Keratinocyte (primary cell): Measurements from ENCODE around the gene ZEB2. TPM values are rescaled to one million over a fixed set of nuclear protein-coding genes. Genes with fewer than 3 reads are reported as not detected.

Experiments
- DNase-seq: peaks from one replicate; pipeline ENCODE4 v3.0.0-alpha.2; 2011; ENCODE audit warnings: low read depth, missing footprints, low spot score
- FAIRE-seq: peaks from 2 replicates; lab custom pipeline; 2011; peaks lifted over from hg19 to GRCh38; lab: Jason Lieb, UNC
- H2AFZ ChIP-seq: 2 replicates; pipeline ENCODE4 v1.6.0; 2012; ENCODE audit warnings: low read length, control low read depth, inconsistent platforms; ENCODE audit not compliant: control insufficient read depth
- H3K27ac ChIP-seq: 2 replicates; pipeline ENCODE4 v1.5.1; 2011; ENCODE audit warnings: low read length; ENCODE audit not compliant: control insufficient read depth, insufficient read depth
- H3K27me3 ChIP-seq: 3 replicates; pipeline ENCODE4 v1.6.0; 2011; ENCODE audit warnings: low read length; ENCODE audit not compliant: control insufficient read depth, insufficient read depth; ENCODE audit errors: extremely low read depth
- H3K36me3 ChIP-seq, 2 experiments: 2 replicates in 1 of 2; 3 replicates in 1 of 2; pipeline ENCODE4 v1.5.1; 2011; ENCODE audit warnings: low read length in 2 of 2, mild to moderate bottlenecking in 1 of 2; ENCODE audit not compliant: control insufficient read depth in 2 of 2, insufficient read depth in 2 of 2; ENCODE audit errors: extremely low read depth in 1 of 2
- H3K4me1 ChIP-seq: 3 replicates; pipeline ENCODE4 v1.5.1; 2011; ENCODE audit warnings: low read length; ENCODE audit not compliant: control insufficient read depth, insufficient read depth; ENCODE audit errors: extremely low read depth
- H3K4me2 ChIP-seq: 3 replicates; pipeline ENCODE4 v1.6.0; 2011; ENCODE audit warnings: low read depth, low read length; ENCODE audit not compliant: control insufficient read depth, insufficient read depth; ENCODE audit errors: extremely low read depth
- H3K4me3 ChIP-seq, 3 experiments: fragments of 200-600 bp in 1 of 3; sonication (generic) in 1 of 3; 2 replicates in 2 of 3; 3 replicates in 1 of 3; pipeline ENCODE4 v1.5.1; 2011 to 2016; ENCODE audit warnings: low read length in 3 of 3, mild to moderate bottlenecking in 3 of 3, control low read depth in 2 of 3, inconsistent platforms in 1 of 3, low read depth in 1 of 3, mixed read lengths in 1 of 3, mixed run types in 1 of 3, moderate library complexity in 1 of 3; ENCODE audit not compliant: control insufficient read depth in 2 of 3, insufficient read depth in 2 of 3; ENCODE audit errors: extremely low read depth in 1 of 3
- H3K79me2 ChIP-seq: 2 replicates; pipeline ENCODE4 v1.6.0; 2012; ENCODE audit warnings: low read length; ENCODE audit not compliant: control insufficient read depth, insufficient read depth
- H3K9ac ChIP-seq: 3 replicates; pipeline ENCODE4 v1.6.0; 2011; ENCODE audit warnings: low read length; ENCODE audit not compliant: control insufficient read depth, insufficient read depth; ENCODE audit errors: extremely low read depth
- H3K9me1 ChIP-seq: 3 replicates; pipeline ENCODE4 v1.6.0; 2011; ENCODE audit warnings: low read length; ENCODE audit not compliant: control insufficient read depth, insufficient read depth; ENCODE audit errors: extremely low read depth
- H3K9me3 ChIP-seq: 2 replicates; pipeline ENCODE4 v1.5.1; 2012; ENCODE audit warnings: low read depth, low read length; ENCODE audit not compliant: control insufficient read depth
- H4K20me1 ChIP-seq: 3 replicates; pipeline ENCODE4 v1.6.0; 2011; ENCODE audit warnings: low read length; ENCODE audit not compliant: control insufficient read depth, insufficient read depth; ENCODE audit errors: extremely low read depth
- EZH2 ChIP-seq: IDR thresholded peaks from one replicate; pipeline ENCODE4 v1.6.1; 2012; ENCODE audit warnings: inconsistent platforms, mild to moderate bottlenecking, low read length, moderate library complexity
- dilution Hi-C: fragments of 300-500 bp; cut with MboI; formaldehyde crosslinking; loops from one replicate; pipeline ENCODE4 v1.7.0; 2020; ENCODE audit warnings: low sequenced_read_pairs; ENCODE audit not compliant: extremely low pct_ligation_motif_present
- polyA plus RNA-seq, 5 experiments: library from polyadenylated mRNA; depleted of rRNA in 3 of 5; stranded (reverse) in 3 of 5; stranded (forward) in 1 of 5; unstranded in 1 of 5; fragments of >200 nt; gene quantifications; 1 replicate in 1 of 5; 2 replicates in 3 of 5; 3 replicates in 1 of 5; pipeline versions ENCODE4 v1.2.1 to v1.2.3, GENCODE V29; 2011 to 2012; ENCODE audit warnings: missing spikeins in 2 of 5, low read depth in 1 of 5, low replicate concordance in 1 of 5
- TF ChIP-seq, protein P1 (sequence below), 3 experiments: IDR thresholded peaks in 1 of 3; conservative IDR thresholded peaks in 1 of 3; optimal IDR thresholded peaks in 1 of 3; 2 replicates in 2 of 3; 3 replicates in 1 of 3; pipeline versions ENCODE3 to v1.5.1; 2011; ENCODE audit warnings: low read length in 3 of 3, mild to moderate bottlenecking in 3 of 3, moderate library complexity in 2 of 3, control low read depth in 1 of 3, inconsistent platforms in 1 of 3; ENCODE audit not compliant: insufficient read depth in 2 of 3; ENCODE audit errors: extremely low read depth in 1 of 3

The ZEB2 gene
- polyA plus RNA-seq, 1 donor (not counting 4 experiments of a cell fraction or from before 2014, with no cell fraction given), result 0.12 TPM

DNA sequence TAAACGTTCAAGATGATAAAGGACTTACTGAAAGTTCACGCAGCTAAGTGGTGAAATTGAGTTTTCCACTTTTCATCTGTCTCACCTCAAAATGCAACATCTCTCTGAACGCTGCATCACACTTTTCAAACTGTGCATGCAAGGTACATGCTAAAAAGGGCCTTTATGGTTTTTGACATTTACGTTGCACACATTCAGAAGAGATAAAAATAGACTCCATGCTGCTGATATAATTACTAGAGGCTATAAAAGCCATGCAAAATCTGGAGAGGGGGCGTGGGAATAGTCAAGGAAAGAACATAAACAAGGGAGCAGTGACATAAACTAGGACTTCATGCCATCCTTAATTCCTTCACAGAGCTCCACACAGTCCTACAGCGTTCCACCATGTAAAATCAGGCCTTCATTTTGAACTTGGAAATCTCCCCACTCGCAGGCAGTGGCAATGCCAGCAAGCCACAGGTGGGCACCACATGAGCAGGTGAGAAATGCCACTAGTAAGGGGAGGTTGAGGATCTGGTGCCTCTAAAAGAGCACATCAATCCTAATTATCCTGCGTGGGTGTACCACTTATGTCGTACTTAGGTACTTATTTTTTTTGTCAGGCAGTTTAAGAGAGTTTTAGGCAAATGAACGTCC lies 71.4 kb downstream of the ZEB2 start:
- FAIRE-seq (no peak), DNase-seq (no peak)
- TF ChIP-seq EZH2, result no peak
- TF ChIP-seq, protein P1, sequence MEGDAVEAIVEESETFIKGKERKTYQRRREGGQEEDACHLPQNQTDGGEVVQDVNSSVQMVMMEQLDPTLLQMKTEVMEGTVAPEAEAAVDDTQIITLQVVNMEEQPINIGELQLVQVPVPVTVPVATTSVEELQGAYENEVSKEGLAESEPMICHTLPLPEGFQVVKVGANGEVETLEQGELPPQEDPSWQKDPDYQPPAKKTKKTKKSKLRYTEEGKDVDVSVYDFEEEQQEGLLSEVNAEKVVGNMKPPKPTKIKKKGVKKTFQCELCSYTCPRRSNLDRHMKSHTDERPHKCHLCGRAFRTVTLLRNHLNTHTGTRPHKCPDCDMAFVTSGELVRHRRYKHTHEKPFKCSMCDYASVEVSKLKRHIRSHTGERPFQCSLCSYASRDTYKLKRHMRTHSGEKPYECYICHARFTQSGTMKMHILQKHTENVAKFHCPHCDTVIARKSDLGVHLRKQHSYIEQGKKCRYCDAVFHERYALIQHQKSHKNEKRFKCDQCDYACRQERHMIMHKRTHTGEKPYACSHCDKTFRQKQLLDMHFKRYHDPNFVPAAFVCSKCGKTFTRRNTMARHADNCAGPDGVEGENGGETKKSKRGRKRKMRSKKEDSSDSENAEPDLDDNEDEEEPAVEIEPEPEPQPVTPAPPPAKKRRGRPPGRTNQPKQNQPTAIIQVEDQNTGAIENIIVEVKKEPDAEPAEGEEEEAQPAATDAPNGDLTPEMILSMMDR (optimal IDR thresholded peaks at IDR 0.05 in 1 of 3, IDR thresholded peaks at IDR 0.05 in 1 of 3, conservative IDR thresholded peaks at IDR 0.05 in 1 of 3; ENCODE audit: extremely low read depth in 1 of 3, insufficient read depth in 2 of 3, low read length in 3 of 3), result no peak
- H3K9ac ChIP-seq, result no peak overlapping the region
- dilution Hi-C loops, result no loop called here
- H3K27ac ChIP-seq, result no peak overlapping the region
- H3K9me1 ChIP-seq, result no peaks in the 10 kb centered on the region
- H2AFZ ChIP-seq, result no peak overlapping the region
- H3K36me3 ChIP-seq, result no peaks in the 10 kb centered on the region
- no peaks in the 10 kb centered on the region for H3K79me2 ChIP-seq
- no peaks in the 10 kb centered on the region for H4K20me1 ChIP-seq
- H3K4me3 ChIP-seq, result no peak overlapping the region
- H3K4me2 ChIP-seq, result no peak overlapping the region
- no peaks in the 10 kb centered on the region for H3K9me3 ChIP-seq
- H3K4me1 ChIP-seq, result no peaks in the 10 kb centered on the region
- H3K27me3 ChIP-seq, result no peaks in the 10 kb centered on the region

DNA sequence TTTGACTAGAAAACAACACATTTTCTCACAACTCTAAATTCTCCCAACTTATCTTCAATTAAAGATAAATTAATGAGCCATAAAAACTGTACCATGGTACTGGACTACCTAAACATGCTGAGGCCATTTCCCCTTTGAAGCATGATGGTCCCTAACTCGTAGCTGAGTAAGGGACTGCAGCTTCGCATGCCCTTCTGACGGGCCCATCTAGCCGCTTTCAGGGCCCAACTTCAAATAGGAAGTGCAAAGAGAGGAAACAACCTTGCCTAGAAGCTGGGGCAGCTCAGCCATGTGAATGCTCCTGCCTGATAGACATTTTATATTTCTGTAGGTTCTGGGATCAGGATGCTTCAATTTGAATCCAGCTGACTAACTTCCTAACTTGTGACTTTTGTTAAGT lies 72.4 kb downstream of the ZEB2 start:
- TF ChIP-seq, protein P1 (optimal IDR thresholded peaks at IDR 0.05 in 1 of 3, IDR thresholded peaks at IDR 0.05 in 1 of 3, conservative IDR thresholded peaks at IDR 0.05 in 1 of 3; ENCODE audit: extremely low read depth in 1 of 3, insufficient read depth in 2 of 3, low read length in 3 of 3), result no peak
- TF ChIP-seq EZH2, result no peak
- DNase-seq (no peak), FAIRE-seq (no peak)
- Histone ChIP-seq H3K4me1 (no peaks in the 10 kb centered on the region), H3K27me3 (no peaks in the 10 kb centered on the region), H3K9me3 (no peaks in the 10 kb centered on the region), H3K27ac (no peak overlapping the region), H3K9ac (no peak overlapping the region), H3K9me1 (no peaks in the 10 kb centered on the region), H2AFZ (no peak overlapping the region), H3K4me2 (no peak overlapping the region), H3K36me3 (no peaks in the 10 kb centered on the region), H3K79me2 (no peaks in the 10 kb centered on the region), H3K4me3 (no peak overlapping the region), H4K20me1 (no peaks in the 10 kb centered on the region)
- dilution Hi-C loops, result no loop called here
